NCI-H1092 treated with DMSO at 0.1 percent for 48 hours (cell line): ENCODE data around the gene CD22.

Source experiments
- DNase-seq: peaks from one replicate; lab custom pipeline; 2025; lab: John Stamatoyannopoulos, UW

CD22 gene

GRCh38 chr19:35295792-35296462, 33.1 kb upstream of the CD22 start:
- DNase-seq: no peak

DNA sequence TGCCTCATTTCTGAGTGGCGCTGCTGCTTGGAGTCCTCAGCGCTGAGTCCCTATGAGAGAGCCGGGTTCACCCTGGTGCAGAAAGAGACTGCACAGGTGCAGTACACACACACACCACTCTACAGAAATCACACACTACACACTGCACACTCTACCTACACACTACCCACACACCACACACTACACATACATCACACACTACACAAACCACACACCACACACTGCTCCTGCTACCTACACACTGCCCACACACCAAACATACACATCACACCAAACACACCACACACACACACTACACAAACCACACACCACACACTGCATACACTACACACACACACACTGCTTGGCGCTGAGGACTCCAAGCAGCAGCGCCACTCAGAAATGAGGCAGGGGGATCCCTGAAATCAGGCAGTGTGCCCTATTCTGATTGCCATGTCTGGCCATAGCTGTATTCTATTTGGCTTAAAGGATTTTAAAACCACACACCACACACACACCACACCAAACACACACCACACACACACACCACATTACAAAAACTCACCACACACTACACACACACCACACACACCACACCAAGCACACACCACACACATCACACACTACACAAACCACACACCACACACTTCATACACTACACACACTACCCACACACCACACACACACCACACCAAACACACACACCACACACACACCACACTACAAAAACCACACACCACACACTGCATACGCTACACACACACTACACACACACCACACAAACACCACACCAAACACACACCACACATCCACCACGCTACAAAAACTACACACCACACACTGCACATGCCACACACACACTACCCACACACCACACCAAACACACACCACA, 32.1 kb upstream of the CD22 start:
- DNase-seq: no peak

- DNase-seq: no peak
Measured at GRCh38 chr19:35297515-35297848, 31.5 kb upstream of the CD22 start.

DNA sequence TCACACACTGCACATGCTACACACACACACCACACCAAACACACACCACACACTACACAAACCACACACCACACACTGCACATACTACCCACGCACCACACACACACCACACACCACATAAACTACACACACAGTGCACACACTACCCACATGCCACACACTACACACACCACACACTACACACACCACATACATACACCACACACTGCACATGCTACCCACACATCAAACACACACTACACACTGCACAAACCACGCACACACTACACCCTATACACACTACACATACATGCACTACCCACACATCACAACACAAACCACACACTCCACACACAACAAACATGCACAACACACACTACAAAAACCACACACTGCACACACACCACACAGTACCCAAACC, 31.1 kb upstream of the CD22 start:
- DNase-seq: no peak

DNA sequence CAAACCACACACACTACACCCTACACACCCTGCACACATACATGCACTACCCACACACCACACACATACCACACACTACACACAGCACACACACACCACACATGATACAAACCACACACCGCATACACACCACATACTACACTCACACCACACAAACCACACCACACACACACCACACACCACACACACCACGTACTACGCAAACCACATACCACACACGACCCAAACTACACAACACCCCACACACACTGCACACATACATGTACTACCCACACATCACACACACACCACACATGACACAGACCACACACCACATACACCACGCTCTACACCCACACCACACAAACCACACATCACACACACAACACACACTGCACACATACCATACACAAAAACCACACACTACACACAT, 30.4 kb upstream of the CD22 start:
- no peak for DNase-seq

GRCh38 chr19:35299523-35300338, 29.3 kb upstream of the CD22 start:
- no peak for DNase-seq

GRCh38 chr19:35300339-35300649, 28.7 kb upstream of the CD22 start:
- no peak for DNase-seq

- no peak for DNase-seq
Measured at GRCh38 chr19:35301961-35302360, 27.0 kb upstream of the CD22 start.

DNA sequence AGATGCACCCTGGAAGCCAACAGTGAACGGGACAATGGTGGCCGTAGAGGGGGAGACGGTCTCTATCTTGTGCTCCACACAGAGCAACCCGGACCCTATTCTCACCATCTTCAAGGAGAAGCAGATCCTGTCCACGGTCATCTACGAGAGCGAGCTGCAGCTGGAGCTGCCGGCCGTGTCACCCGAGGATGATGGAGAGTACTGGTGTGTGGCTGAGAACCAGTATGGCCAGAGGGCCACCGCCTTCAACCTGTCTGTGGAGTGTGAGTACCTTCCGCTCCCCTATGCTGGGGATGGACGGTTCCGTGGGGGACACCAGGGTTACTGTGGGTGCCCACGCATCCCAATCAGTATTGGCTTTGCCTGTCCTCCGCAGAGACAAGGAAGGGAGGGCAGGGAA, 26.5 kb upstream of the CD22 start:
- no peak for DNase-seq

- DNase-seq: no peak
Measured at GRCh38 chr19:35303357-35303915, 25.6 kb upstream of the CD22 start.

- no peak for DNase-seq
Measured at GRCh38 chr19:35304036-35304435, 25.0 kb upstream of the CD22 start.

DNA sequence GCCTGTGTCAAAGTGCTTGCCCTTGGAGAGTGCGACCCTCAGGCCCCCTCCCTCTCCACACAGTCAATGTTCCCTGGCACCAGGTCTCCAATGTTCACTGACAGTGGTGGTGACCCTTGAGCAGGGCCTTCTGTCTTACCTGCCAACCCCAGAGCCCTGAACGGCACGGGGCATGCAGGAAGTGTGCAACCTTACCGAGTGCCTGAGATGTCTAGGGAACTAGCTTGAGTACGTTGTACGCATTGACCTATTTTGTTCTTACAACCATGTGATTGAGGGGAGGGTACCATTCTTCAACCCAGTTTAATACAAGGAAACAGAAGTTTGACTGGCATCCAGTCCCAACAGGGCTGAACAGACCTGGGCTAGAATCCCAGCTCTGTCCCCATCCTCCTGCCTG, 23.8 kb upstream of the CD22 start:
- no peak for DNase-seq

DNA sequence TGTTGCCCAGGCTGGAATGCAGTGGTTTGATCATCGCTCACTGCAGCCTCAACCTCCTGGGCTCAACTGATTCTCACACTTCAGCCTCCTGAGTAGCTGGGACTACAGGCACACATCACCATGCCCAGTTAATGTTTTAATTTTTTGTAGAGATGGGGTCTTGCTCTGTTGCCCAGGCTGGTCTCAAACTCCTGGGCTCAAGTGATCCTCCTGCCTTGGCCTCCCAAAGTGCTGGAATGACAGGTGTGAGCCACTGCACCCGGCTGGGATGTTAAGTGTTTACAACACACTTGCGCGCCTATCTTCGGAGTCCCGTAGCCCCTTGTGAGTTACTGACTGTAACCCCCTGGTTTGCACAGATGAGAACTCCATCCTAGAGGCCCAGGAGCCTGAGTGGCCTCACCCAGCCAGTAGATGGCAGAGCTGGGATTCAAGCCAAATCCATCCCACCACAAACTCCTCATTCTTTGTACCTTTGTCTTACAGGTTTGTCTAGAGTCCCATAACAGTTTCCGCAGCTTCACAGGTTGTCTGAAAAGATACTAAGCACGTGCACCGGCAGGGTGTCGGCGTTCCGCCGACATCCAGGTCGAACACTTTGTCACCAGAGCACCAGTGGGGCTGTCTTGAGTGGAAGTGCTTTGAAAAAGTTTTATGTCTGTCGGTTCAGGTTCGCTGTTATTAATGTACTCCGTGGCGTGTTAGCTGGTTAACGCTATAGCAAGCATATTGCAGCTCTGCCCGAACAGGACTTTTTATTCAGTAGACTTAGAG, 22.3 kb upstream of the CD22 start:
- DNase-seq: no peak

- DNase-seq: no peak
Measured at GRCh38 chr19:35307931-35308330, 21.1 kb upstream of the CD22 start.

- DNase-seq: no peak
Measured at GRCh38 chr19:35308910-35309309, 20.1 kb upstream of the CD22 start.

- DNase-seq: no peak
Measured at GRCh38 chr19:35309481-35310279, 19.3 kb upstream of the CD22 start.

- no peak for DNase-seq
Measured at GRCh38 chr19:35310331-35310730, 18.7 kb upstream of the CD22 start.

GRCh38 chr19:35310811-35311465, 18.0 kb upstream of the CD22 start:
- no peak for DNase-seq

- DNase-seq: no peak
Measured at GRCh38 chr19:35311901-35312665, 16.9 kb upstream of the CD22 start.

- DNase-seq: no peak
Measured at GRCh38 chr19:35313587-35313986, 15.4 kb upstream of the CD22 start.
